Thoracic aorta (tissue), 2 donors: ENCODE results near the gene SPECC1. TPM values are rescaled to one million over a fixed set of nuclear protein-coding genes. Genes with fewer than 3 reads are reported as not detected.
"Not testable (repeated sequence)": the region's sequence is repeated elsewhere in the genome, so short reads cannot be mapped to it uniquely, and the experiment has no call there.

Experiments used
- ATAC-seq: fragments of 150-250 bp; one replicate; pipeline ENCODE4 v1.8.0; 2017; ENCODE audit warnings: low read depth; ENCODE audit not compliant: insufficient number of reproducible peaks, low FRiP score
- DNase-seq: peaks from one replicate; pipeline ENCODE4 v3.0.0-alpha.2; 2020; ENCODE audit warnings: low spot score
- H3K27ac ChIP-seq, 2 donors: fragments of 200-600 bp; sonication (generic); 1 replicate in 1 of 2; 2 replicates in 1 of 2; pipeline ENCODE4 v1.5.1; 2016; ENCODE audit warnings: mild to moderate bottlenecking in 2 of 2, moderate library complexity in 2 of 2
- H3K27me3 ChIP-seq: fragments of 200-600 bp; sonication (generic); replicated peaks from 2 replicates; pipeline ENCODE4 v1.6.0; 2016; ENCODE audit warnings: mild to moderate bottlenecking; ENCODE audit not compliant: insufficient read depth
- H3K36me3 ChIP-seq: fragments of 200-600 bp; sonication (generic); one replicate; pipeline ENCODE4 v1.5.1; 2016
- H3K4me1 ChIP-seq, 2 donors: fragments of 200-600 bp; sonication (generic); 1 replicate in 1 of 2; 2 replicates in 1 of 2; pipeline versions ENCODE4 v1.5.1 to v1.6.0; 2016; ENCODE audit warnings: low read depth in 2 of 2, mild to moderate bottlenecking in 1 of 2; ENCODE audit not compliant: control insufficient read depth in 1 of 2
- H3K4me3 ChIP-seq: fragments of 200-600 bp; sonication (generic); 2 replicates; pipeline ENCODE4 v1.5.1; 2016; ENCODE audit warnings: mild to moderate bottlenecking
- H3K9me3 ChIP-seq: fragments of 200-600 bp; sonication (generic); 2 replicates; pipeline ENCODE4 v1.5.1; 2016
- total RNA-seq, 2 donors: library from RNA; depleted of rRNA; stranded (reverse); fragments of >200 nt; gene quantifications; one replicate each; pipeline versions ENCODE4 v1.1.0 to v1.2.3, GENCODE V29; 2016
- TF ChIP-seq, protein P1 (sequence below): fragments of 200-600 bp; sonication (generic); IDR thresholded peaks from one replicate; pipeline ENCODE4 v1.5.1; 2019; ENCODE audit warnings: antibody characterized with exemption

Gene SPECC1
- total RNA-seq, 2 donors from 2014 or later: 89.8 to 91.9 TPM

DNA sequence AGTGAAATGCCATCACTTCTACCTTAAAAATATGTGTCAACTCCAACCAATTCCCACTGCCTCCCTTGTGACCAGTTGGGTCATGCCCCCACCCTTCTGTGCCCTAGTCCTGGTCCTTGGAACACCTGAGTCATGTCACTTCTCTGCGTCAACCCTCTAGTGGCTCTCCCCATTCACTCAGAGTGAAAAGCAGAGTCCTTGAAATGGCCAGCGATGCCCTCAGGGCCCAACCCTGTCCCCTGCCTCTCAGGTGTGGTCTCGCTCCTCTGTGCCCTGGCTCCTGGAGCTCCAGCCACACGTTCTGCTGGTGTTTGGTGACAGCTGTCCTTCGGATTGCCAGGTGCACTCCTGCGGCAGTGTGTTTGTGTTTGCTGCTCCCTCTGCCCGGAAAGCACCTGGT is 89.2 kb downstream of the SPECC1 start:
- peaks cover 10 to 36% of the 10 kb centered on the region in 2 donors for H3K4me1 ChIP-seq
- no peak overlapping the region for H3K27ac ChIP-seq
- H3K27me3 ChIP-seq: no peaks in the 10 kb centered on the region
- TF ChIP-seq, protein P1, sequence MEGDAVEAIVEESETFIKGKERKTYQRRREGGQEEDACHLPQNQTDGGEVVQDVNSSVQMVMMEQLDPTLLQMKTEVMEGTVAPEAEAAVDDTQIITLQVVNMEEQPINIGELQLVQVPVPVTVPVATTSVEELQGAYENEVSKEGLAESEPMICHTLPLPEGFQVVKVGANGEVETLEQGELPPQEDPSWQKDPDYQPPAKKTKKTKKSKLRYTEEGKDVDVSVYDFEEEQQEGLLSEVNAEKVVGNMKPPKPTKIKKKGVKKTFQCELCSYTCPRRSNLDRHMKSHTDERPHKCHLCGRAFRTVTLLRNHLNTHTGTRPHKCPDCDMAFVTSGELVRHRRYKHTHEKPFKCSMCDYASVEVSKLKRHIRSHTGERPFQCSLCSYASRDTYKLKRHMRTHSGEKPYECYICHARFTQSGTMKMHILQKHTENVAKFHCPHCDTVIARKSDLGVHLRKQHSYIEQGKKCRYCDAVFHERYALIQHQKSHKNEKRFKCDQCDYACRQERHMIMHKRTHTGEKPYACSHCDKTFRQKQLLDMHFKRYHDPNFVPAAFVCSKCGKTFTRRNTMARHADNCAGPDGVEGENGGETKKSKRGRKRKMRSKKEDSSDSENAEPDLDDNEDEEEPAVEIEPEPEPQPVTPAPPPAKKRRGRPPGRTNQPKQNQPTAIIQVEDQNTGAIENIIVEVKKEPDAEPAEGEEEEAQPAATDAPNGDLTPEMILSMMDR: no peak
- H3K4me3 ChIP-seq: no peak overlapping the region
- H3K9me3 ChIP-seq: no peaks in the 10 kb centered on the region
- H3K36me3 ChIP-seq: peaks cover 15% of the 10 kb centered on the region
- DNase-seq (no peak), ATAC-seq (no peak)

DNA sequence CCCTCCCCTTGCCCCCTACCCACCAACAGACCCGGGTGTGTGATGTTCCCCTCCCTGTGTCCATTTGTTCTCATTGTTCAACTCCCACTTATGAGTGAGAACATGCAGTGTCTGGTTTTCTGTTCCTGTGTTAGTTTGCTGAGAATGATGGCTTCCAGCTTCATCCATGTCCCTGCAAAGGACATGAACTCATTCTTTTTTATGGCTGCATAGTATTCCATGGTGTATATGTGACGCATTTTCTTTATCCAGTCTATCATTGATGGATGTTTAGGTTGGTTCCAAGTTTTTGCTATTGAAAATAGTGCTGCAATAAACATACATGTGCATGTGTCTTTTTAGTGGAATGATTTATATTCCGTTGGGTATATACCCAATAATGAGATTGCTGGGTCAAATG is 91.6 kb downstream of the SPECC1 start:
- H3K27ac ChIP-seq, H3K27me3 ChIP-seq, H3K9me3 ChIP-seq, H3K4me3 ChIP-seq, DNase-seq, ATAC-seq: not testable (repeated sequence)
- H3K4me1 ChIP-seq: peaks cover 2 to 18% of the 10 kb centered on the region in 2 donors
- H3K36me3 ChIP-seq: peaks cover 15% of the 10 kb centered on the region

DNA sequence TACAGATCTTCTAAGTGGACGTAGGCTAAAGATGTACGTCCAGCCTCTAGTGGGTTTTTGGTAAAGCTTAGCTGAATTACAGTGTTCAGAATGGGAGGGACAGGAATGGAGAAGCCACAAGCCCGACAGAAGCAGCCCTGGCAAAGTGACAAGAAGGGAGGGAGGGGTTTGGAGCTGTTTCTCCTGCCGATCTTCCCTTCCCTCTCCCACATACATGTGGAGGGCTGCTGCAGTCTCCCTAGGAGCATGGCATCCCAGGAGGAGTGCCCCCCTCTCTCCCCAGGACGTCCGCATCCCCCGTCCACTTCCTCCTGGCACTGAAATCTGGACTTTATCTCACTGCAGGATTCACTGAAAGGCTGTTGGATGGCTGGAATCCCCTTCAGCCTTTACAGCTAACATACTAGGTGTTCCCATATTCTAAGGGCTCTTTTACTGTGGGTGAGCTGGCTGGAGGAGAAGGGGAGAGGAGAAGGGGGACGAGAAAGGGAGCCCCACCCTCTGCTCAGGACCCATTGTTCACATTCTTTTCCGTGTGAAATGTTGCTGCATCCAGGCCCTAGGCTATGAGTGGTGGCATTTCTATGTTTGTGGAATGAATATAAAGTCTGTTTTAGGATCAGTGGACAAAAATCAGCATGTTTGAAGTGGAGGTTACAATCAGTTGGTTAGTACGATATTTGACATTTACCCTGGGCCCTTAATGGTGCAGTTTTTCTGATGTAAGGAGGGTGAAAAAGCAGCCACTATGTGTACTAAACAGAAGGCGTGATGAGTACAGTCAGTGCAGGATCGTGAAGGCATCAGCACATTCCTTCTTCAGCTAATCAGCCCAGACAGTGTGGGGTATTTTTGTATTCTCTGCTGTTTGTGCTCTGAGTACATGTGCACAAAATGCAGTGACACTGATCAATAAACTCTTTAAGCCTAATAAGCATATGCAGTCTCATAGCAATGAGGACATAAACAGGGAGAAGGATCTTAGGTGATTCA is 94.6 kb downstream of the SPECC1 start:
- Histone ChIP-seq H3K27ac (peak overlapping the region in 1 of 2 donors; percentile 25), H3K4me3 (no peak overlapping the region), H3K27me3 (no peaks in the 10 kb centered on the region), H3K9me3 (no peaks in the 10 kb centered on the region), H3K36me3 (peaks cover 2% of the 10 kb centered on the region), H3K4me1 (peaks cover 0 to 8% of the 10 kb centered on the region in 2 donors)
- no peak for DNase-seq
- TF ChIP-seq, protein P1: no peak
- ATAC-seq: no peak

DNA sequence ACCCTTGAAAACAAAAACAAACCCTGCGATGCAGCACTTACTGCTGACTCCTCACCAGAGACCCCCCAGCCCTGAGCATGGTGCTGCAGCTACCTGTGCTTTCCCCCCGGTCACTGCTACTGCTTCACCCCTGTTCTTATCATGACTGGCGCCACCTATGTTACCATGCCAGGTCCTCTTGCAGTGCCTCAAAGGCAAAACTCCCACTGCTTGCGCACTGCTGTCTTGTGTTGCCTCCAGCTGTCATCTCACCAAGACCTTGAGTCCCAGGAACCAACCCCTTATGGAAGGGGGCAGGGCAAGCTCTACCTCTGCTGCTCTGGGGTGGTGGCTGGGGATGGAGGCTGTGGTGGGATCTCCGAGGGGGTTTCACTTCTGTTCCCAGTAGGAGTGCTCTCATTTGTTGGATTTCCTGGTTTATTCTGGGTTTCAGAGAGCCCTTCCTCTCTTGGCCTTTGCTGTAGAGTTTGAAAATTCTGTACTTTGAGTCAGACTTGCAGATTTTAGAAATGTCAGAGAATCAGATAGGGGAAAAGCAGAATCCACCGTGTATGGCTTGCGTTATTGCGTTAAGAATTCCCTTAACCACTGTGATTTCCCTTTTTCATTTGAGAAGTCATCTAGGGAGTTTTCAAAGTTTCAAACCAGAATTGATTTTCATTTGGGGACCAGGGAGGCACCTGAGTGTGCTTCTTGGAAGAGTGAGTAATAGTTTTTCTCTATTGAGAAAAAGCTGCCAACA is 96.6 kb downstream of the SPECC1 start:
- ATAC-seq (no peak), DNase-seq (no peak)
- Histone ChIP-seq H3K36me3 (peaks cover 5% of the 10 kb centered on the region), H3K9me3 (no peaks in the 10 kb centered on the region), H3K27ac (no peak overlapping the region), H3K4me1 (peaks cover 0 to 8% of the 10 kb centered on the region in 2 donors), H3K27me3 (no peaks in the 10 kb centered on the region), H3K4me3 (no peak overlapping the region)
- TF ChIP-seq, protein P1: no peak

DNA sequence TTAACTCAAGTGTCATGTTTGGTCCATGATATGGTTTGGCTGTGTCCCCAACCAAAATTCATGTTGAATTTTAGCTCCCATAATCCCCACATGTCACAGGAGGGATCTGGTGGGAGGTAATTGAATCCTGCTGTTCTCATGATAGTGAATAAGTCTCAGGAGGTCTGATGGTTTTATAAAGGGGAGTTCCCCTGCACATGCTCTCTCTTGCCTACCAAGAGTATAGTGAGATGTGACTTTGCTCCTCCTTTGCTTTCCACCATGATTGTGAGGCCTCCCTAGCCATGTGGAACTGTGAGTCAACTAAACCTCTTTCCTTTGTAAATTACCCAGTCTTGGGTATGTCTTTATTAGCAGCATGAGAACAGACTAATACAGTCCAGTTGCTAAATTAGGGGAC is 97.3 kb downstream of the SPECC1 start:
- ATAC-seq, H3K27me3 ChIP-seq, H3K4me3 ChIP-seq, H3K9me3 ChIP-seq, H3K4me1 ChIP-seq, DNase-seq, H3K36me3 ChIP-seq, H3K27ac ChIP-seq: not testable (repeated sequence)

DNA sequence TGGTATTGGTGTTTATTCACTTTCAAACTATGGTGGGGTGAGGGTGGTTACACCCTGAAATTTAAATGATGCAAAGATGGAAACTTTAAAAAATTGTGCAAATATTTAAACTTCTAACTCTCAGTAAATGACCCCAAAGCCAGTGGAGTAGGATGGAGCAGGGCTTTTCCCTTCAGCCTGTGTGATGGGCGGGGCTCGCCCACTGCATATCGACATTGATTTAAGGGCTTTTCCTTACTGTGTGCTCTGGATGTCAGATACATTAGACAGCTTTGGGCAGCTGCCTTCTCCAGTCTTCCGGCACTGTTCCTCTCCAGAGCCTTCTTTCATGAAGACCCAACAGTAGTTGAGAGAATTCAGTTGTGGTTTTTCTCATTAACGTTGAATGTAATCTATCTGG is 99.9 kb downstream of the SPECC1 start:
- H3K4me1 ChIP-seq: no peaks in the 10 kb centered on the region
- no peak for ATAC-seq
- H3K27me3 ChIP-seq: no peaks in the 10 kb centered on the region
- no peak overlapping the region for H3K27ac ChIP-seq
- no peak for DNase-seq
- TF ChIP-seq, protein P1: no peak
- no peak overlapping the region for H3K4me3 ChIP-seq
- H3K36me3 ChIP-seq: peaks cover 11% of the 10 kb centered on the region
- no peaks in the 10 kb centered on the region for H3K9me3 ChIP-seq
